Right atrium auricular region (tissue), 2 donors: ENCODE results near the gene CYP46A1. TPM values are rescaled to one million over a fixed set of nuclear protein-coding genes. Genes with fewer than 3 reads are reported as not detected.
A peak's percentile ranks its signal among the peaks of the same experiment; 100 is the strongest.

Experiments used
- DNase-seq: peaks from one replicate; pipeline ENCODE4 v3.0.0-alpha.2; 2019; ENCODE audit warnings: low spot score
- H3K27ac ChIP-seq, 2 donors: fragments of 200-600 bp; sonication (generic); 1 replicate in 1 of 2; 2 replicates in 1 of 2; pipeline ENCODE4 v1.5.1; 2016 to 2019
- H3K27me3 ChIP-seq, 2 donors: fragments of 200-600 bp; sonication (generic); one replicate each; pipeline versions ENCODE4 v1.5.1 to v1.6.0; 2017 to 2019
- H3K36me3 ChIP-seq: fragments of 200-600 bp; sonication (generic); one replicate; pipeline ENCODE4 v1.5.1; 2016
- H3K4me1 ChIP-seq, 2 donors: fragments of 200-600 bp; sonication (generic); one replicate each; pipeline versions ENCODE4 v1.5.1 to v1.6.0; 2017 to 2019
- H3K4me3 ChIP-seq, 2 donors: fragments of 200-600 bp; sonication (generic); 1 replicate in 1 of 2; 2 replicates in 1 of 2; pipeline ENCODE4 v1.5.1; 2017 to 2019; ENCODE audit warnings: mild to moderate bottlenecking in 1 of 2, moderate library complexity in 1 of 2
- H3K9me3 ChIP-seq, 2 donors: fragments of 200-600 bp; sonication (generic); one replicate each; pipeline ENCODE4 v1.5.1; 2019
- CTCF ChIP-seq, 2 donors: fragments of 200-600 bp; sonication (generic); IDR thresholded peaks; one replicate each; pipeline ENCODE4 v1.5.1; 2019; ENCODE audit warnings: antibody characterized with exemption in 2 of 2
- total RNA-seq, 2 donors: library from RNA; depleted of rRNA; stranded (reverse); fragments of >200 nt; gene quantifications; one replicate each; pipeline ENCODE4 v1.1.0, GENCODE V29; 2016

CYP46A1 gene
- total RNA-seq, 2 donors from 2014 or later = 1.4 to 6.9 TPM

- no peak for TF ChIP-seq CTCF (IDR thresholded peaks at IDR 0.05)
- Histone ChIP-seq H3K4me3 (no peak overlapping the region), H3K4me1 (peaks cover 0 to 94% of the 10 kb centered on the region in 2 donors)
These were observed 50.4 kb downstream of the CYP46A1 start for GRCh38 chr14:99734406-99735051.

GRCh38 chr14:99735189-99736135 is 51.4 kb downstream of the CYP46A1 start:
- H3K36me3 ChIP-seq = no peaks in the 10 kb centered on the region
- no peaks in the 10 kb centered on the region for H3K27me3 ChIP-seq
- no peaks in the 10 kb centered on the region for H3K9me3 ChIP-seq
- no peak overlapping the region for H3K4me3 ChIP-seq
- DNase-seq = no peak
- H3K4me1 ChIP-seq = peaks cover 0 to 95% of the 10 kb centered on the region in 2 donors
- no peak for TF ChIP-seq CTCF (IDR thresholded peaks at IDR 0.05)
- H3K27ac ChIP-seq = no peak overlapping the region

More at GRCh38 chr14:99734406-99735051, 50.4 kb downstream of the CYP46A1 start:
- Histone ChIP-seq H3K9me3 (no peaks in the 10 kb centered on the region), H3K27me3 (no peaks in the 10 kb centered on the region), H3K27ac (peak overlapping the region in 1 of 2 donors; percentile 3), H3K36me3 (no peaks in the 10 kb centered on the region)
- no peak for DNase-seq

- Histone ChIP-seq H3K36me3 (no peaks in the 10 kb centered on the region), H3K27ac (peak overlapping the region; percentile 84 to 85), H3K9me3 (no peaks in the 10 kb centered on the region), H3K27me3 (no peaks in the 10 kb centered on the region), H3K4me3 (peak overlapping the region in 1 of 2 donors; percentile 61), H3K4me1 (peaks cover 0 to 95% of the 10 kb centered on the region in 2 donors)
- no peak for DNase-seq
- TF ChIP-seq CTCF (IDR thresholded peaks at IDR 0.05) = no peak
These were observed 52.7 kb downstream of the CYP46A1 start for GRCh38 chr14:99736603-99737371.

GRCh38 chr14:99737451-99737951 is 53.4 kb downstream of the CYP46A1 start:
- DNase-seq = peak; percentile 76
- Histone ChIP-seq H3K4me3 (peak overlapping the region; percentile 54 to 61), H3K27ac (peak overlapping the region; percentile 84 to 85), H3K4me1 (peaks cover 0 to 95% of the 10 kb centered on the region in 2 donors), H3K9me3 (no peaks in the 10 kb centered on the region), H3K36me3 (no peaks in the 10 kb centered on the region), H3K27me3 (no peaks in the 10 kb centered on the region)
- no peak for TF ChIP-seq CTCF (IDR thresholded peaks at IDR 0.05)

GRCh38 chr14:99737956-99738667 is 54.0 kb downstream of the CYP46A1 start:
- Histone ChIP-seq H3K9me3 (no peaks in the 10 kb centered on the region), H3K4me3 (peak overlapping the region; percentile 54 to 61), H3K27ac (peak overlapping the region; percentile 84 to 85), H3K4me1 (peaks cover 0 to 89% of the 10 kb centered on the region in 2 donors), H3K27me3 (no peaks in the 10 kb centered on the region), H3K36me3 (no peaks in the 10 kb centered on the region)
- TF ChIP-seq CTCF (IDR thresholded peaks at IDR 0.05) = peak in 1 of 2 donors; percentile 15
- no peak for DNase-seq
